Nephron progenitor cell (in vitro differentiated cells): ENCODE data around the gene CAMKMT.

ENCODE experiments used
- DNase-seq: peaks from one replicate; pipeline ENCODE4 v3.0.0; 2021
- H3K27ac Mint-ChIP-seq: 2 replicates; pipeline ENCODE4 v1.8.0; 2021; ENCODE audit warnings: mild to moderate bottlenecking, moderate library complexity, mixed read lengths
- H3K27me3 Mint-ChIP-seq: 2 replicates; pipeline ENCODE4 v1.8.0; 2021; ENCODE audit warnings: mild to moderate bottlenecking, low read depth, mixed read lengths; ENCODE audit not compliant: poor library complexity
- H3K36me3 Mint-ChIP-seq: 2 replicates; pipeline ENCODE4 v1.8.0; 2021; ENCODE audit warnings: low read depth, mixed read lengths
- H3K4me1 Mint-ChIP-seq: 2 replicates; pipeline ENCODE4 v1.8.0; 2021; ENCODE audit warnings: mixed read lengths
- H3K4me3 Mint-ChIP-seq: 2 replicates; pipeline ENCODE4 v1.8.0; 2021; ENCODE audit warnings: mild to moderate bottlenecking, moderate library complexity, mixed read lengths
- H3K9me3 Mint-ChIP-seq: 2 replicates; pipeline ENCODE4 v1.8.0; 2021; ENCODE audit warnings: mild to moderate bottlenecking, moderate library complexity, mixed read lengths
- TF ChIP-seq, protein P1 (sequence below): fragments of 200-600 bp; sonication (generic); IDR thresholded peaks from 2 replicates; pipeline ENCODE4 v1.5.0; 2021; ENCODE audit warnings: antibody characterized with exemption

CAMKMT gene

DNA sequence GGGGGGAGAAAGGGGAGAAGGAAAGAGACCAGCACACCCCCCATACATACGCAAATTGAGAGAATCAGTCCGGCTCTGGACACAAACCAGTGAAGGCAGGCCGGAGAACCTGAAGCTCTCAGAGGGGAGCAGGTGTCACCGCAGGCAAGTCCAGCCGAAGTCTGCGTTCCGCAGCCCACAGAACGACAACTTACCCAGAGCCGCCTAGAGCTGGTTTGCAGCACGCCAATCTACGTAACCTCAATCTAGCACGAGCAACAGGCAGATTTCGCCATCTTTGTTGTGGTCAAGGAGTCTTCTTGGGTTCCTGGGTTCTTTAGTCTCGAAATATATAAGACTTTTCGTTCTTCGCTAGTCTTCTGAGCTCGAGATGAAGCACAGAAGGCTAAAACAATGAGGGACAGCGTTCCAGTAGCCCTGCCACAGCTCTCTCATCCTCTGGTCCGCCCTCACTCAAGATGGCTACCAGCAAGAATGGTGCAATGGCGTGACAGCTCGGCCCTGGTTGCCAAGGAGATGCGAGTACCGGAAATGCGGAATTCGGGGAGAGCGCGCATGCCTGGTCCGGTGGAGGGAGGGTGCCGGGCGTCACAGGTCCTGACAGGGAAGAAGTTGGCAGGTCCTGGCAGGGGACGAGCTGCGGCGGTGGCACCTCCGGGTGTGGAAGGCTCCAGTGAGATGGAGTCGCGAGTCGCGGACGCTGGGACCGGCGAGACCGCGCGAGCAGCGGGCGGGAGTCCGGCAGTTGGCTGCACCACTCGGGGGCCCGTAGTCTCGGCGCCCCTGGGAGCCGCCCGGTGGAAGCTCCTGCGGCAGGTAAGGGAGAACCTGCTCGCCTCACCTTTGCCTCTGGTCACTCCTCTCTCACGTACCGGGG is at the start of gene CAMKMT, which contains the start of gene PREPL:
Gene CAMKMT (plus strand): TSS at position 618 of the 877 bp plus-strand sequence.
Gene PREPL (minus strand): TSS at position 165 of the 877 bp plus-strand sequence. CDS start 15,152 bp downstream, outside the sequence.
- no peaks in the 10 kb centered on the region for H3K27me3 Mint-ChIP-seq
- TF ChIP-seq, protein P1, sequence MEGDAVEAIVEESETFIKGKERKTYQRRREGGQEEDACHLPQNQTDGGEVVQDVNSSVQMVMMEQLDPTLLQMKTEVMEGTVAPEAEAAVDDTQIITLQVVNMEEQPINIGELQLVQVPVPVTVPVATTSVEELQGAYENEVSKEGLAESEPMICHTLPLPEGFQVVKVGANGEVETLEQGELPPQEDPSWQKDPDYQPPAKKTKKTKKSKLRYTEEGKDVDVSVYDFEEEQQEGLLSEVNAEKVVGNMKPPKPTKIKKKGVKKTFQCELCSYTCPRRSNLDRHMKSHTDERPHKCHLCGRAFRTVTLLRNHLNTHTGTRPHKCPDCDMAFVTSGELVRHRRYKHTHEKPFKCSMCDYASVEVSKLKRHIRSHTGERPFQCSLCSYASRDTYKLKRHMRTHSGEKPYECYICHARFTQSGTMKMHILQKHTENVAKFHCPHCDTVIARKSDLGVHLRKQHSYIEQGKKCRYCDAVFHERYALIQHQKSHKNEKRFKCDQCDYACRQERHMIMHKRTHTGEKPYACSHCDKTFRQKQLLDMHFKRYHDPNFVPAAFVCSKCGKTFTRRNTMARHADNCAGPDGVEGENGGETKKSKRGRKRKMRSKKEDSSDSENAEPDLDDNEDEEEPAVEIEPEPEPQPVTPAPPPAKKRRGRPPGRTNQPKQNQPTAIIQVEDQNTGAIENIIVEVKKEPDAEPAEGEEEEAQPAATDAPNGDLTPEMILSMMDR: no peak
- H3K4me3 Mint-ChIP-seq: peak within 1 kb of the TSS; percentile 99
- peak within 1 kb of the TSS; percentile 100 for H3K27ac Mint-ChIP-seq
- no peaks in the 10 kb centered on the region for H3K9me3 Mint-ChIP-seq
- peaks cover 36% of the 10 kb centered on the region for H3K4me1 Mint-ChIP-seq
- peak; percentile 98 for DNase-seq
- H3K36me3 Mint-ChIP-seq: no peaks in the 10 kb centered on the region

DNA sequence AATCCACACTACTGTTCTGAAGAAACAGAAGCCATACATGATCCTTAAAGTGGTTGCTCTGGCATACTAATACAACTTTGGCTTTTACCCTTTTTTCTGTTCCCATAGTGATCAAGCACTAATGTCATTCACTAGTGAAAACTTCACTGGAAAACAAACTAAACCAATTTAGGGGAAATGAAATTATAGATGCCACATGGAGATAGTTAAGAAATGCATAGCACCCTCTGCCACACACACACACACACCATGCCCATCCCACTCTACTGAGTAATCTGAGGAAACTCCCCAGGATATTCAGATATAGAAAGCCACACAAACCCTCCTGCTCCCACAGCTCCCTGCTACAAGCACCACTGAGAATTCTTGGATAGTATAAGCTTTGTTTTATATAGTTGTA is 47.4 kb upstream of the CAMKMT start:
- H3K27ac Mint-ChIP-seq: no peak overlapping the region

DNA sequence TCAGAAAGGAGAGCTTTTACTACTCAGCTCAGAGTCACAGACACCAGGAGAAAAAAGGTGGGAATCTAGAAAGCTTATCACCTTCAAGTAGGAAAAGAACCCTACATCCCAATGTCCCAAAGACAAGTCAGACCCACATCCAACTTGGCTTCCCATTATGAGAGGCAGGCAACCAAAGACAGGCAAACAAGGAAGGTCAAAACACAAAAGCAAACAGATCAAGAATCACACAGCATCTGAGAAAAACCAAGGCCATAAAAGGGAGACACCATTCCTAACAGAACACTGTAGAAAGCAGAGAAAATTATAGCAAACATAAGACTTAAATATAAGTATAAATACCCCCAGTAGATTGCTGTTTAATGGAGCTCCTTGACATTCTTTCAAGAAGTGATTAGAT is 45.8 kb upstream of the CAMKMT start:
- Mint-ChIP-seq H3K4me1 (no peaks in the 10 kb centered on the region), H3K27me3 (no peaks in the 10 kb centered on the region), H3K4me3 (no peak overlapping the region), H3K27ac (peak overlapping the region; percentile 0), H3K36me3 (peaks cover 72% of the 10 kb centered on the region), H3K9me3 (peaks cover 17% of the 10 kb centered on the region)
- TF ChIP-seq, protein P1: no peak
- no peak for DNase-seq

More for the DNA sequence above, 47.4 kb upstream of the CAMKMT start:
- H3K4me1 Mint-ChIP-seq: no peaks in the 10 kb centered on the region
- H3K27me3 Mint-ChIP-seq: no peaks in the 10 kb centered on the region
- no peak for DNase-seq
- H3K9me3 Mint-ChIP-seq: peaks cover 33% of the 10 kb centered on the region
- peaks cover 85% of the 10 kb centered on the region for H3K36me3 Mint-ChIP-seq
- TF ChIP-seq, protein P1: no peak
- no peak overlapping the region for H3K4me3 Mint-ChIP-seq

DNA sequence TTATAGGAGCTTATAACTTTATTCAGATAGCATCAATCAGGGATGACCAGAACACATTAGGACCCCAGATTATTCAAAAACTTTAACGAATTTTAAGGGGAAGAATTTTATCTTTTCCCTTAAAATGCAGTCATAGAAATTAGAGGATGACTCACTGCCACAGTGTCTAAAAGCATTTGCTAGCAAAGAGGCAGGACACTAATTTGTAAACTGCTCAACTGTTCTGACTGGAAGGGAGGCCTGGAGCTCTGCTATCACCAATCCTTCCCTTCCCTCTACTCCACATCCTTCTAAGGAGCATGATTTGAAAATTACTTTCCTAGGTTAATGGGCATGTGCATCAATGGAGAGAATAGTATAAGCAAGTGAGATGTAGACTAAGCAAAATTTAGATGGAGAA is 40.9 kb upstream of the CAMKMT start:
- no peak overlapping the region for H3K4me3 Mint-ChIP-seq
- H3K27ac Mint-ChIP-seq: no peak overlapping the region
- H3K27me3 Mint-ChIP-seq: no peaks in the 10 kb centered on the region
- H3K36me3 Mint-ChIP-seq: peaks cover 58% of the 10 kb centered on the region
- no peaks in the 10 kb centered on the region for H3K4me1 Mint-ChIP-seq
- no peaks in the 10 kb centered on the region for H3K9me3 Mint-ChIP-seq
- TF ChIP-seq, protein P1: no peak
- DNase-seq: no peak

DNA sequence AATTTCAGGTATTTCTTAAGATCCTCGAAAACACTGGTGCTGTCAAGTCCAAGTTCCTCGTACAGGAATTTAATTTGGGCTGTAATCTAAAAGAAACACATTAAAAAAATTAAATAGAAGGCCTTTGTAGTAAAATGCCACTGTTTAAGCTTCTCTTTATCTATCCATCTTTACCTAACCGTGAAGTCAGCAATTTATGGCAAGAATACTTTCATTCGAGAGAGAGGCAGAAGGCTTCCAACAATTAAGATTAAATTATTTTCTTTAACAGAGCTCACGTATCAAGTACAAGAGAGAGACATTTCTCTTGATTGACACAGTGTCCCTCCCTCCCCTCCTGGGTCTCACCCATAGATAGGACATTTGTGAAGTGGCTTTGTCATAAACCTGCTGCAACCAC is 40.4 kb upstream of the CAMKMT start:
- peaks cover 53% of the 10 kb centered on the region for H3K36me3 Mint-ChIP-seq
- no peak overlapping the region for H3K27ac Mint-ChIP-seq
- no peak overlapping the region for H3K4me3 Mint-ChIP-seq
- H3K4me1 Mint-ChIP-seq: no peaks in the 10 kb centered on the region
- TF ChIP-seq, protein P1: no peak
- H3K9me3 Mint-ChIP-seq: no peaks in the 10 kb centered on the region
- H3K27me3 Mint-ChIP-seq: no peaks in the 10 kb centered on the region
- DNase-seq: no peak

DNA sequence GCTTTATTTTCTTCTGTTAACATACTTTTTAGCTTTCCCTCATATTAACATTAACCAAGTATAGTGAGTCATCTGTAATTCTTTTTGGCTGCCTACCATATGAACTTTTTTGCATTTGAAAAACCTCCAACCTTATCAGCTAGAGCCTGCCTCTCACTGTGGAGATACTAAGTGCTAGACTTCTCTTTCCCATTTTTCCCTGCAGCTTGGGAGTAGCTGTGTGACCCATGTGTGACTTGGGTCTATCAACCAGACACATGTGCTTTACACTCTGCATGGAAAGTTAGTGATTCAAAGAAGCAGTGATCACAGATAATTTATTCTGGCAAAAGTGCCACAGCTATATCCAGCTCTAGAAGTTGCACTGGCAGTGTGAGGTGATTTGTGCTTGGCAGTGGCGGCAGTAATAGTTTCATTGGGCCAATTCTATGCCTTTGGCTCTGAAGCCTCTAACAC is 36.7 kb upstream of the CAMKMT start:
- no peak for DNase-seq
- peak overlapping the region; percentile 73 for H3K27ac Mint-ChIP-seq
- no peaks in the 10 kb centered on the region for H3K4me1 Mint-ChIP-seq
- no peaks in the 10 kb centered on the region for H3K9me3 Mint-ChIP-seq
- TF ChIP-seq, protein P1: no peak
- H3K27me3 Mint-ChIP-seq: no peaks in the 10 kb centered on the region
- peaks cover 55% of the 10 kb centered on the region for H3K36me3 Mint-ChIP-seq
- no peak overlapping the region for H3K4me3 Mint-ChIP-seq
